ENCODE data around the gene CEP85L. TPM values are rescaled to one million over a fixed set of nuclear protein-coding genes. Genes with fewer than 3 reads are reported as not detected.

CEP85L gene
- total RNA-seq, 1 donor from 2014 or later, result 6.8 TPM

DNA sequence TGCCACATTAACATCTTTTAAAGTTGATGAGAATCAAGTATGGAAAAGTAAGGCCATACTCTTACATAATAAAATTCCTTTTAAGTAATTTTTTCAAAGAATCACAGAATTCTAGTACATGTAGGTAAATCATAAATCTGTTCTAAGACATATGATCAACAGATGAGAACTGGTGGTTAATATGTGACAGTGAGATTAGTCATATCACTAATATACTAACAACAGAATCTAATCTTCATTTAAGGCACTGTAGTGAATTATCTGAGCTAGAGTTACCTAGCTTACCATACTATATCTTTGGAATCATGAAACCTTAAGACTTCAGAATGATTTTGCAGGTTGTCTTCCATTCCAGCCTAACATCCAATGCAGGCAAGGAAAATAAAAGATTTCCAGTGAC is 91.7 kb downstream of the CEP85L start:
- H3K4me1 Mint-ChIP-seq (ENCODE audit: low read depth), result peaks cover 3% of the 10 kb centered on the region
- TF ChIP-seq, protein P1, sequence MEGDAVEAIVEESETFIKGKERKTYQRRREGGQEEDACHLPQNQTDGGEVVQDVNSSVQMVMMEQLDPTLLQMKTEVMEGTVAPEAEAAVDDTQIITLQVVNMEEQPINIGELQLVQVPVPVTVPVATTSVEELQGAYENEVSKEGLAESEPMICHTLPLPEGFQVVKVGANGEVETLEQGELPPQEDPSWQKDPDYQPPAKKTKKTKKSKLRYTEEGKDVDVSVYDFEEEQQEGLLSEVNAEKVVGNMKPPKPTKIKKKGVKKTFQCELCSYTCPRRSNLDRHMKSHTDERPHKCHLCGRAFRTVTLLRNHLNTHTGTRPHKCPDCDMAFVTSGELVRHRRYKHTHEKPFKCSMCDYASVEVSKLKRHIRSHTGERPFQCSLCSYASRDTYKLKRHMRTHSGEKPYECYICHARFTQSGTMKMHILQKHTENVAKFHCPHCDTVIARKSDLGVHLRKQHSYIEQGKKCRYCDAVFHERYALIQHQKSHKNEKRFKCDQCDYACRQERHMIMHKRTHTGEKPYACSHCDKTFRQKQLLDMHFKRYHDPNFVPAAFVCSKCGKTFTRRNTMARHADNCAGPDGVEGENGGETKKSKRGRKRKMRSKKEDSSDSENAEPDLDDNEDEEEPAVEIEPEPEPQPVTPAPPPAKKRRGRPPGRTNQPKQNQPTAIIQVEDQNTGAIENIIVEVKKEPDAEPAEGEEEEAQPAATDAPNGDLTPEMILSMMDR (IDR thresholded peaks at IDR 0.05; ENCODE audit: unreplicated experiment), result no peak
- no peaks in the 10 kb centered on the region for H3K27me3 Mint-ChIP-seq
- no peak overlapping the region for H3K27ac Mint-ChIP-seq
- no peak for DNase-seq (ENCODE audit: low spot score, unreplicated experiment)
- peaks cover 1% of the 10 kb centered on the region for H3K36me3 Mint-ChIP-seq (ENCODE audit: insufficient read depth)
- no peaks in the 10 kb centered on the region for H3K9me3 Mint-ChIP-seq (ENCODE audit: low read depth)
- no peak overlapping the region for H3K4me3 Mint-ChIP-seq (ENCODE audit: low read depth)

DNA sequence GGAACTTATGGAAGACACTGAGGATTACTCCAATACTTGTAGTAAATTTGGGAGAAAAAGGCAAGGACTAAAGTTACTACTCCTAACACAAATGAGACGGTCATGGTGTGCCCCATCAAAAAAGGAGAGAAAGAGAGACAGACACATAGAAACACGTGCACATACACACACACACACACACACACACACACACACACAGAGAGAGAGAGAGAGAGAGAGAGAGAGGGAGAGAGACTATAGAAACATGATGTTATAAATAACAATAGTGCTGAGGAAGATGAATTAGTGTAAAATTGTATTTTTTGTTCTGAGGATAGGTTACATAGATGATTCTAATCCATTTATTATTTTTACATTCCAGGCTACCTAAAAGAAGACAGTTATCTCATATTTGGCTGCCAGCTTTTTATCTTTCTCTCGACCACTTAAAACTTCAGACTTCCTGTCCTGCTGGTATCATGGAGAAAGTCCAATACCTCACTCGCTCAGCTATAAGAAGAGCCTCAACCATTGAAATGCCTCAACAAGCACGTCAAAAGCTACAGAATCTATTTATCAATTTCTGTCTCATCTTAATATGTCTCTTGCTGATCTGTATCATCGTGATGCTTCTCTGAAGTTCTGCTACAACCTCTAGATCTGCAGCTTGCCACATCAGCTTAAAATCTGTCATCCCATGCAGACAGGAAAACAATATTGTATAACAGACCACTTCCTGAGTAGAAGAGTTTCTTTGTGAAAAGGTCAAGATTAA is 92.8 kb downstream of the CEP85L start:
- Mint-ChIP-seq H3K9me3 (ENCODE audit: low read depth) (no peaks in the 10 kb centered on the region), H3K27ac (no peak overlapping the region), H3K4me3 (ENCODE audit: low read depth) (no peak overlapping the region), H3K36me3 (ENCODE audit: insufficient read depth) (peaks cover 1% of the 10 kb centered on the region), H3K27me3 (no peaks in the 10 kb centered on the region), H3K4me1 (ENCODE audit: low read depth) (peaks cover 3% of the 10 kb centered on the region)
- TF ChIP-seq, protein P1 (IDR thresholded peaks at IDR 0.05; ENCODE audit: unreplicated experiment), result no peak
- no peak for DNase-seq (ENCODE audit: low spot score, unreplicated experiment)

DNA sequence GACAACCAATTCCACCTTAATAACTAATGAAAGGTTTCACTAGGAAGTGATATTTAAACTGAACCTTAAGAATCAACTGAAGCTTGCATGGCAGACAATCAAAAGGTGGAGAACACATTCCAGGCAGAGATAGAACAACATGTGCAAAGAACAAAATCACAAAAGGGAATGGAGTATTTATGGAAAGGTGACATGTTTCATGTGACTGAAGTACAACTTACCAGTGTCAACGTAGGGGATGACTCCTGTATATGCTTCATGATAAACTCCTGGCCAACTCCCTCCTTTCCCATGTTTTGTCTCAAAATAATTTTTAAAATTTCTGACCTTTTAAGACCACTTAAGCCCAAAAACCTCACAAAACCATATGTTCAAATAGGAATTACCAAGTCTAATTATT is 96.7 kb downstream of the CEP85L start:
- H3K4me3 Mint-ChIP-seq (ENCODE audit: low read depth), result no peak overlapping the region
- H3K36me3 Mint-ChIP-seq (ENCODE audit: insufficient read depth), result peaks cover 1% of the 10 kb centered on the region

DNA sequence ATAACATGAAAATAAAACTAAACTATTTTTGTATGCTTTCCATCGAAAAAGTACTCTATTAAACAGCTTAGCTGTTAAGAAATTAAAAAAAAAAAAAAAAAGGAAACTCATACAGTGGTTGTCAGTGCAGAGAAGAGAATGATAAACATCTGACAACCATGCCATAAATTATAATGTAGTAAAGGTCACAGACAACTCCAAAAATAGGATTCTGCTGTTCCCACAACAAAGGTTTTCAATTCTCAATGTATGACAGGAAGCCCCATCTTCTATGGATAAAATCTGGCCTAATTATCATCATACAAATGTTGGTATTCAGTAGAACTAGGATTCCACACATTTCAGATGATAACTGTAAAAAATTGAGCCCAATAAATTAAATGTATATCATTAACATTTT is 98.3 kb downstream of the CEP85L start:
- Mint-ChIP-seq H3K27ac (no peak overlapping the region), H3K4me1 (ENCODE audit: low read depth) (peaks cover 3% of the 10 kb centered on the region), H3K27me3 (no peaks in the 10 kb centered on the region), H3K4me3 (ENCODE audit: low read depth) (no peak overlapping the region), H3K9me3 (ENCODE audit: low read depth) (no peaks in the 10 kb centered on the region), H3K36me3 (ENCODE audit: insufficient read depth) (peaks cover 1% of the 10 kb centered on the region)
- DNase-seq (ENCODE audit: low spot score, unreplicated experiment), result no peak
- TF ChIP-seq, protein P1 (IDR thresholded peaks at IDR 0.05; ENCODE audit: unreplicated experiment), result no peak

More for the DNA sequence above, 96.7 kb downstream of the CEP85L start:
- DNase-seq (ENCODE audit: low spot score, unreplicated experiment), result no peak
- Mint-ChIP-seq H3K27ac (no peak overlapping the region), H3K27me3 (no peaks in the 10 kb centered on the region), H3K4me1 (ENCODE audit: low read depth) (peaks cover 2% of the 10 kb centered on the region), H3K9me3 (ENCODE audit: low read depth) (no peaks in the 10 kb centered on the region)
- TF ChIP-seq, protein P1 (IDR thresholded peaks at IDR 0.05; ENCODE audit: unreplicated experiment), result no peak

DNA sequence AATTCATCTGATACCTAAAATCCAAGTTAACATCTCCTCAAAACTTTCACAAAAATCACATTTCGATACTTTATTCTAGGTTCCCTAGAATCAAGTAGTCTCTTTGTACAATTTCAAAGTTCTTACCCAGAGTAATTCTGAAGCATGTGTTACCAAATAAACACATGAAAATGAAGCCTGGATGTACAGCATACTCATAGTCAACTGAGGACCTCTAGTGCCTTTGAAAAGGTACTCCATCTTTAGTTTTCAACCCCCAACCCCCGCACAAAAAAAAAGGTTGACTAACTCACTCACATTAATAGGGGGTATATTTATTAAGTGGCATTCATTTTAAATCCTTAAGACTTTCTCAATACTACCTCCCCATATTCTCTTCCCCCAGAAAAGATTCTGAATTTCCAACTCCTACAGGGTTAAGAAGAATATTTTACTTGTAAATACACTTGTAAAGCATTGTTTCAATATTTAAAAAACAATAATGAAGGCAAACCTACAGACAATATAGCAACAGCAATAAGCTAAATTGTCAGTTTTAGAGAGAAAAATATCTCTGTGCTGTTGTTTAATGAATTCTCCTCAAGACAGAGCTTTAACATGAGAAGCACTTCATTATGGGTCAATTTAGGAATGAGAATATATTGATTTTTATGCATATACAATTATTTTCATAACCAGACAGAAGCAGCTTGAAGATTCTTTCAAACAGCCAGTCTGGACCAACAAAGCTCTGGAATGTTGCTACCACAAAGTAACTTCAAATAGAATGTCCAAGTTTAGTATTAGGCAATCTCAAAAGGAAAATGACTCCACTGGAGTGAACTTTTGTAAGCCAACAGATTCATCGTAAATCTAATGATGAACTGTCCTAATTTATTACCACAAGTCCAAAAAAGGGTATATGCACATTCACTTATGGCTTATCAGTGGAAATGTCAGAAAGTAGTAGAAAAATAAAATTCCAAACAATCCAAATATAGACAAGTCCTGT is 100.0 kb downstream of the CEP85L start:
- TF ChIP-seq, protein P1 (IDR thresholded peaks at IDR 0.05; ENCODE audit: unreplicated experiment), result peak; percentile 67
- DNase-seq (ENCODE audit: low spot score, unreplicated experiment), result no peak

More for the DNA sequence above, 100.0 kb downstream of the CEP85L start:
- Mint-ChIP-seq H3K4me1 (ENCODE audit: low read depth) (peaks cover 8% of the 10 kb centered on the region), H3K27ac (no peak overlapping the region), H3K27me3 (no peaks in the 10 kb centered on the region), H3K4me3 (ENCODE audit: low read depth) (no peak overlapping the region), H3K9me3 (ENCODE audit: low read depth) (no peaks in the 10 kb centered on the region), H3K36me3 (ENCODE audit: insufficient read depth) (peaks cover 1% of the 10 kb centered on the region)
